Endodermal cell (in vitro differentiated cells): ENCODE results near the gene PFN3. TPM values are rescaled to one million over a fixed set of nuclear protein-coding genes. Genes with fewer than 3 reads are reported as not detected.

Experiments
- DNase-seq: peaks from one replicate; pipeline ENCODE4 v3.0.0-alpha.2; 2017
- H3K27ac ChIP-seq: 2 replicates; pipeline ENCODE4 v1.5.1; 2013; ENCODE audit warnings: mild to moderate bottlenecking, low read depth, low read length, moderate library complexity
- H3K27me3 ChIP-seq: 2 replicates; pipeline ENCODE4 v1.6.1; 2013; ENCODE audit warnings: mild to moderate bottlenecking, low read length, moderate library complexity; ENCODE audit not compliant: insufficient read depth, control insufficient read depth, poor library complexity, severe bottlenecking
- H3K36me3 ChIP-seq: 2 replicates; pipeline ENCODE4 v1.7.0; 2013; ENCODE audit warnings: mild to moderate bottlenecking, low read length, moderate library complexity; ENCODE audit not compliant: control insufficient read depth, insufficient read depth
- H3K4me1 ChIP-seq: one replicate; pipeline ENCODE4 v1.7.0; 2013; ENCODE audit warnings: low read length; ENCODE audit not compliant: control insufficient read depth, insufficient read depth
- H3K4me3 ChIP-seq: 2 replicates; pipeline ENCODE4 v1.5.1; 2013; ENCODE audit warnings: mild to moderate bottlenecking, low read length, moderate library complexity
- H3K9ac ChIP-seq: 2 replicates; pipeline ENCODE4 v1.6.1; 2013; ENCODE audit warnings: mild to moderate bottlenecking, low read length, moderate library complexity; ENCODE audit not compliant: poor library complexity, severe bottlenecking; ENCODE audit errors: extremely low read depth
- H3K9me3 ChIP-seq: 2 replicates; pipeline ENCODE4 v1.6.1; 2013; ENCODE audit warnings: mild to moderate bottlenecking, low read length, moderate library complexity; ENCODE audit not compliant: control insufficient read depth
- H3K27ac Mint-ChIP-seq: 2 replicates; pipeline ENCODE4 v1.8.0; 2020; ENCODE audit warnings: mixed read lengths
- H3K27me3 Mint-ChIP-seq: 2 replicates; pipeline ENCODE4 v1.8.0; 2021; ENCODE audit warnings: mild to moderate bottlenecking, mixed read lengths; ENCODE audit not compliant: insufficient read depth
- H3K36me3 Mint-ChIP-seq: 2 replicates; pipeline ENCODE4 v1.8.0; 2020; ENCODE audit warnings: low read depth, mixed read lengths
- H3K4me1 Mint-ChIP-seq: 2 replicates; pipeline ENCODE4 v1.8.0; 2020; ENCODE audit warnings: mixed read lengths
- H3K4me3 Mint-ChIP-seq: 2 replicates; pipeline ENCODE4 v1.8.0; 2020; ENCODE audit warnings: mild to moderate bottlenecking, moderate library complexity, mixed read lengths
- H3K9me3 Mint-ChIP-seq: 2 replicates; pipeline ENCODE4 v1.8.0; 2020; ENCODE audit warnings: mild to moderate bottlenecking, mixed read lengths
- CTCF ChIP-seq: fragments of 200-600 bp; sonication (generic); conservative IDR thresholded peaks from 2 replicates; pipeline ENCODE4 v1.5.0; 2021; ENCODE audit warnings: antibody characterized with exemption, mild to moderate bottlenecking
- WGBS, 2 experiments: methylation state at CpG; one replicate each; pipeline versions ENCODE4 v1.1.5 to v1.1.7; 2013; ENCODE audit warnings: missing lambda C conversion rate in 2 of 2, mixed read lengths in 1 of 2; ENCODE audit not compliant: insufficient coverage in 1 of 2, insufficient read length in 1 of 2; 5-methylcytosine and 5-hydroxymethylcytosine counted together
- total RNA-seq, 2 donors: library from RNA; stranded (reverse); fragmentation: NEBNext Ultra II Directional in 1 of 2; extraction: Animal tissue kit (Norgen Biotek cat#: 25700) in 1 of 2; gene quantifications; 2 replicates in 1 of 2; 3 replicates in 1 of 2; pipeline ENCODE4 v1.2.1, GENCODE V29; 2021

The PFN3 gene
- total RNA-seq, 2 donors from 2014 or later: not detected

DNA sequence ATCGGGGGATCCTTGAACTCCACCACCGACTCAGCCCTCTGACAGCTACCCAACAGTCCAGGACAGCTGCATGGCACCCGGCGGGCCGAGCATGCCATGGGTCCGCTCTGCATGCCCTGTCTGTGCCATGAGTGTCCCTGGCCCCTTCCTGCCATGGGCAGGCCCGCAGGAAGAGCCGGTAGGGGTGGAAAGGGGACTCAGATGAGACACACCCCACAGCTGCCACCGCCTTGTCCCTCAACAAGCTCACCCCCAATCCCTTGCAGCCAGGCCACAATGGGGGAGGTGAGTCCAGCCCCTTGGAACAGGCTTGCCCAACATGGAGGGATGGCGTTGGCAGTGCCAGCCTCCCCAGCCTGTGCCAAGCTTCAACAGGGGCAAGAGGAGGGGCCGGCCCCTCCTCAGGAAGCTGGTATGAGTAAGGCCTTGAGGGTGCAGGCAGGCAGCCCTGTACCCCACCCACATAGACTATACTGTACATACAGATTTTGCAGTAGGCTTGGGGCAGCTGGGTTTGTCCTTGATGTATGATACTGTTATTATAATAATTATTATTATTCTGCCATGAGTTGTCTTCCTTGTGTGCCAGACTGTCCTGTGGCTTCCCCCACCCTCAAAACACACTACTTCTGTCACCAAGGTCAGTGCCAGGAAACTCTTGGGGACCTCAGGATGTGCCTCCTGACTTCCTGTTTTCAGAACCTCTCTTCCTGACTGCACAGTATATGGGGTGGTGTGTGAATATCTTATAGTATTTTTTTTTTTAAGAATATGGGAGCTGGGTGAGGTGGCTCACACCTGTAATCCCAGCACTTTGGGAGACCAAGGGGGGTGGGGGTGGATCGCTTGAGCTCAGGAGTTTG is 28.2 kb downstream of the PFN3 start:
- Mint-ChIP-seq H3K4me3 (peak overlapping the region; percentile 69), H3K36me3 (no peaks in the 10 kb centered on the region), H3K27me3 (peaks cover 16% of the 10 kb centered on the region), H3K4me1 (peaks cover 13% of the 10 kb centered on the region), H3K27ac (no peak overlapping the region), H3K9me3 (no peaks in the 10 kb centered on the region)
- no peaks in the 10 kb centered on the region for H3K36me3 ChIP-seq
- WGBS, 2 experiments: 93 to 94% methylated on average over 8 to 12 of the region's 12 CpGs
- H3K27ac ChIP-seq: no peak overlapping the region
- no peak overlapping the region for H3K4me3 ChIP-seq
- H3K9ac ChIP-seq: no peak overlapping the region
- H3K27me3 ChIP-seq: no peaks in the 10 kb centered on the region
- H3K4me1 ChIP-seq: no peaks in the 10 kb centered on the region
- TF ChIP-seq CTCF: no peak
- peak; percentile 43 for DNase-seq
- no peaks in the 10 kb centered on the region for H3K9me3 ChIP-seq

DNA sequence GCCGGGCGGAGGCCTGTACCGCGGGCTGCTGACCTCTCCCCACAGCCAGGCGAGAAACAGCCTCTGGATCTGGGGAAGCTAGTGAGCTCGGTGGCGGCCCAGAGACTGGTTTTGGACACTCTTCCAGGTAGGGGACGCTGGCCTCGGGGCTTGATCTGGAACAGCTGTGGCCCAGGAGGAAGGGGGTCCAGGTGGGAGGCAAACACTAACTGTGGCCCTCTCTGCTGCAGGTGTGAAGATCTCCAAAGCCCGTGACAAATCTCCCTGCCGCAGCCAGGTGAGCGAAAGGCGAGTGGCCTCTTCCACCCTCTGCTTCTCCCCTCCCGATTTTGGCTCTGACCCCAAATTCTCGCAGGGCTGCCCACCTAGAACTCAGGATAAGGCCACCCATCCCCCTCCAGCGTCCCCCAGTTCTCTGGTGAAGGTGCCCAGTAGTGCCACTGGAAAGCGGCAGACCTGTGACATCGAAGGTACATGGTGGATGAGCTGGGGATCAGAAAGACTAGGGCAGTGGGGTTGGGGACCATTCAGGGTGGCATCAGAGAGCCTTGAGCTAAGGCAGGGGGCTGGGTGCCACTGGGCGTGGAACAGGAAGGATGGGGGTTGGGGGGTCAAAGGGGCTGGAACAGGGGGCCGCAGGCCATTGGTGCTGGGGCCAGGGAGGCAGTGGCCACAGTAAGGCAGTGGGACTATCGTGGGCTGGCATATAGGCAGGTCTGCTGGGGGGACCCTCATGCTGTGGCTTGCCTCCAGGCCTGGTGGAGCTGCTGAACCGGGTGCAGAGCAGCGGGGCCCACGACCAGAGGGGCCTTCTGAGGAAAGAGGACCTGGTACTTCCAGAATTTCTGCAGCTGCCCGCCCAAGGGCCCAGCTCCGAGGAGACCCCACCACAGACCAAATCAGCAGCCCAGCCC is 29.1 kb downstream of the PFN3 start:
- Mint-ChIP-seq H3K27me3 (peaks cover 21% of the 10 kb centered on the region), H3K4me1 (peaks cover 16% of the 10 kb centered on the region), H3K27ac (peak overlapping the region; percentile 64), H3K4me3 (peak overlapping the region; percentile 69), H3K9me3 (no peaks in the 10 kb centered on the region), H3K36me3 (no peaks in the 10 kb centered on the region)
- Histone ChIP-seq H3K9me3 (no peaks in the 10 kb centered on the region), H3K4me3 (peak overlapping the region; percentile 84), H3K4me1 (no peaks in the 10 kb centered on the region), H3K27me3 (no peaks in the 10 kb centered on the region), H3K27ac (no peak overlapping the region), H3K9ac (peak overlapping the region; percentile 30), H3K36me3 (no peaks in the 10 kb centered on the region)
- TF ChIP-seq CTCF: no peak
- DNase-seq: no peak
- WGBS, 2 experiments: 51 to 60% methylated on average over 14 to 25 of the region's 26 CpGs

DNA sequence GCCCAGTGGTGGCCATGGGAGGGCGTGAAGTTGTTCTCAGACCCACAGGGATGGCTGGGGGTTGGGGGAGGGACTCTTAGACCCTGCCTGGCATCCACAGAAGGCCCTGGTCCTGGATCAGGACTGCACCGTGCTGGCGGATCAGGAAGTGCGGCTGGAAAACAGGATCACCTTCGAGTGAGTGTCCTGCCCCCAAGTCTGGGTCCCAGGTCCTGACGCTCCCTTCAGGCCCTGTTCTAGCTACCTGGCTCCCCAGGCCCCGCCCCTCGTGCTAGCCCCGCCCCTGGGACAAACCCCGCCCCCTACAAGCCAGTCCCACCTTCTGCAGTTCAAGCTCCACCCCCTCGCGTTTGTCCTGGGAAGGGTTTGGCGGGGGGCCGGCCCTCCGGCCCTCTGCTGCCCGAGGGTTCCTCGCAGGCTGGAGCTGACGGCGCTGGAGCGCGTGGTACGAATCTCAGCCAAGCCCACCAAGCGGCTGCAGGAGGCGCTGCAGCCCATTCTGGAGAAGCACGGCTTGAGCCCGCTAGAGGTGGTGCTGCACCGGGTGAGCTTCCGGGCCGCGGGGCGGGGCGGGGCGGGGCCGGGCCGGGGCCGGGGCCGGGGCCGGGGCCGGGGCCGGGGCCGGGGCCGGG is 29.9 kb downstream of the PFN3 start:
- Mint-ChIP-seq H3K27ac (peak overlapping the region; percentile 52), H3K36me3 (no peaks in the 10 kb centered on the region), H3K27me3 (peaks cover 21% of the 10 kb centered on the region), H3K4me1 (peaks cover 20% of the 10 kb centered on the region), H3K4me3 (peak overlapping the region; percentile 69), H3K9me3 (no peaks in the 10 kb centered on the region)
- Histone ChIP-seq H3K27ac (no peak overlapping the region), H3K36me3 (no peaks in the 10 kb centered on the region), H3K4me3 (no peak overlapping the region), H3K27me3 (no peaks in the 10 kb centered on the region), H3K9me3 (no peaks in the 10 kb centered on the region), H3K4me1 (peaks cover 6% of the 10 kb centered on the region), H3K9ac (no peak overlapping the region)
- 9 to 50% methylated on average over 4 to 36 of the region's 42 CpGs for WGBS, 2 experiments
- peak; percentile 100 for DNase-seq
- peak; percentile 72 for TF ChIP-seq CTCF
